Retinal pigment epithelial cell (primary cell): Measurements from ENCODE around the gene DLGAP4.

Experiments
- DNase-seq: peaks from one replicate; pipeline ENCODE4 v3.0.0-alpha.2; 2010; ENCODE audit warnings: low read depth
- H3K4me3 ChIP-seq: 2 replicates; pipeline ENCODE4 v1.5.1; 2011; ENCODE audit warnings: mild to moderate bottlenecking, low read length, control low read depth, moderate library complexity
- TF ChIP-seq, protein P1 (sequence below): conservative IDR thresholded peaks from 2 replicates; pipeline ENCODE4 v1.5.1; 2011; ENCODE audit warnings: low read depth, low read length, control low read depth, inconsistent platforms

Gene DLGAP4

DNA sequence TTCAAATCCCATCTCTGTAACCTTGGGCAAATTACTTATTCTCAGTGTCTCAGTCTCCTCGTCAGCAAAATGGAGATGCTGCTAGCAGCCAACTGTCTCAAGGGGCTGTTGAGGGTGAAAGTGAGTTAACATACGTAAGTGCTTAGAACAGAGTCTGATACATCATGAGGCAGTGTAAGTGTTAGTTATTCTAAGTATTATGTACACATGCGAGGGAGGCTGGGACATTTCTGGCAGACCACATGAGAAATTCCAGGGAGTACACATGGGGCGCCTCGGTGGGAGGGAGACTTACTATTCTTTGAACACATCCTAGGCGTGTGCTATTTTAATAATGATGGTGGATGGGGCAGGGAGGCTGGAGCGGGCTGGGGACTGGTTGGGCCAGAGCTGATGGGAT lies 99.1 kb downstream of the DLGAP4 start:
- H3K4me3 ChIP-seq = no peak overlapping the region
- no peak for DNase-seq
- TF ChIP-seq, protein P1, sequence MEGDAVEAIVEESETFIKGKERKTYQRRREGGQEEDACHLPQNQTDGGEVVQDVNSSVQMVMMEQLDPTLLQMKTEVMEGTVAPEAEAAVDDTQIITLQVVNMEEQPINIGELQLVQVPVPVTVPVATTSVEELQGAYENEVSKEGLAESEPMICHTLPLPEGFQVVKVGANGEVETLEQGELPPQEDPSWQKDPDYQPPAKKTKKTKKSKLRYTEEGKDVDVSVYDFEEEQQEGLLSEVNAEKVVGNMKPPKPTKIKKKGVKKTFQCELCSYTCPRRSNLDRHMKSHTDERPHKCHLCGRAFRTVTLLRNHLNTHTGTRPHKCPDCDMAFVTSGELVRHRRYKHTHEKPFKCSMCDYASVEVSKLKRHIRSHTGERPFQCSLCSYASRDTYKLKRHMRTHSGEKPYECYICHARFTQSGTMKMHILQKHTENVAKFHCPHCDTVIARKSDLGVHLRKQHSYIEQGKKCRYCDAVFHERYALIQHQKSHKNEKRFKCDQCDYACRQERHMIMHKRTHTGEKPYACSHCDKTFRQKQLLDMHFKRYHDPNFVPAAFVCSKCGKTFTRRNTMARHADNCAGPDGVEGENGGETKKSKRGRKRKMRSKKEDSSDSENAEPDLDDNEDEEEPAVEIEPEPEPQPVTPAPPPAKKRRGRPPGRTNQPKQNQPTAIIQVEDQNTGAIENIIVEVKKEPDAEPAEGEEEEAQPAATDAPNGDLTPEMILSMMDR = no peak

DNA sequence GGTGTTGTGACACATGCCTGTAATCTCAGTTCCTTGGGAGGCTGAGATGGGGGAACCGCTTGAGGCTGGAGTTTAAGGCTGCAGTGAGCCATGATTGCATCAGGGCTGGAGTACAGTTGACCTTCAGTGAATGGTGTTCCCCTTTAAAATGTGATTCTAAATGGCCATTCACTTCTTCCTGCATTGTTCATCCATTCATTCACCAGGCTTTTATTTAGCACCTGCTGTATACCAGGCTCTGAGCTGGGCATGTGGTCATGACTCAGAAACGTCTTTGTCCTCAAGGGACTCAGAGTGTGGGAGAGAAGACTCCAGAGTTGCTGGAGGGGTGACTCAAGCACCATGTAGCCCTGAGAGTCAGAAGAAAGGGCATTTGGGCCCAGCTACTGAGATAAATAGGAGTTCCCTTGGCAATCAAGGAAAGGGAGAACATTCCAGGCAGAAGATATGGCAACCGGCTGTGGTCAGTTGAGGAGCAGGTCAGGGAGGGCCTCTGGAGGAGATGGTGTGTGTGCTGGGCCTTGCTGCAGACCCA lies 101.1 kb downstream of the DLGAP4 start:
- TF ChIP-seq, protein P1 = no peak
- H3K4me3 ChIP-seq = no peak overlapping the region
- DNase-seq = no peak

DNA sequence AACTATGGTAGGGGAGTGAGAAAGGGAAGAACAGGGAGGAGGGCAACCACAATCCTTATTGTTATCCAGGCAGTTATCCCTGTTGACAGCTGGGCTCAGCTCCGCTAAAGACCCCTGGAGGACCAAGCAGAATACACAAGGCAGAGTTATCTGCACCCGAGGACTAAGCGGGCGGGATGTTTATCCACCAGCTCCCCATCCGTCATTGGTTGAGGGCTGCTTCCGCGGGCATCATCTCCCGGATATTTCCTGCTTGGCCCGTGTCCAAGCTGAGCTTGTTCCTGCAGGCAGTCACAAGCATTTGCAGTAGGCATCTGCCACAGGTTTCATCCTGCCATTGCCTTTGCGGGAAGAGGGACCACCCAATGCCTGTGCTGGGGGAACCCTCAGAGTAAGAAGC lies 102.1 kb downstream of the DLGAP4 start:
- no peak for DNase-seq
- H3K4me3 ChIP-seq = no peak overlapping the region
- TF ChIP-seq, protein P1 = no peak

DNA sequence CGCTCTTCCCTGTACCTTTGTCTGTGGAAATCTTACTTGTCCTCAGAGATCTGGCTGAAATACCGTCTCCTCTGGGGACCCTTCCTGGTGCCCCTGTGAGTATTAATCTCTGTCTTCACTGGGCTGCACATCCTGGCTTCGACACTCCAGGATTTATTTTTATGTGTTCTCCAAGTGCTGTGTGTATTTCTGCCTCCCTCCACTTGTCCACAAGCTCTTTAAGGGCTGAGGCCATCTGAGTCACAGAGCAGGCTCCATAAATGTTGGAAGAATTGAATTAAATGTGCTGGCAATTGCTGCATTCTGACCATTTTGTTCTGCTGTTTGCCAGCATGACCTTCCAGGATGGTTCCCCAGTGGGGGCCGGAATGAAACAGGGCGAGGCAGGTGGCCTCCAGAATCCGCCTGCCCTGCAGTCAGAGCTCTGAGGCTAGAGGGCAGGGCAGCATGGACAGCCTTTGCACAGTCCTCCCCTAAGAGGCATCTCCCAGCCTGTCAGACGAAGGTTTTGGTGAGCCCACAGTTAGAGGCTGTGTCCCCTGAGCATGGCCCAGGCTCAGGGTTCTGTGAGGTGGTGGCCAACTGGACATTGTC lies 105.8 kb downstream of the DLGAP4 start:
- TF ChIP-seq, protein P1 = no peak
- H3K4me3 ChIP-seq = no peak overlapping the region
- DNase-seq = no peak

DNA sequence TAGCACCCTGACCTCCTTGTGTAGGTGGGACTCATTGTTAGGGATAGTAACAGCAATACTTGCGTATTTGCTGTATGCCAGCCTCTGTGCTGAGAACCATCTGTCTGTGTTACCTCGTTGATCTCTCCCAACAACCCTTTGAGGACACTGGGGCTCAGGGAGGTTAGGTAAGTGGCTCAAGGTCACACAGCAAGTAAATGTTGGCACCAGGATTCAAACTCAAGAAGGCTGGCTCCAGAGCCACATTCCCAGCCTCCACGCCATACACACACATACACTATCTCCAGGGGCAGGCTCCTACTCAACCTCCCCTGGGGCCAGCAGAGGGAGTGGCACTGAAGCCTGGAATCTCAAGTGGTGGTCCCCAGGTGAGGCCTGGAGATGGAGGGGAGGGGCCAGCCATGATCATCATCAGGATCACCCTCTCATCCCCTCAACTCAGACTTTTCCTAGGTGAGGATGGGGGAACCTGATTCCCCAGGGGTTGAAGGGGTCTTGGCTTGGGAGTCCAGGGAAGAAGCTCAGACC lies 109.4 kb downstream of the DLGAP4 start:
- DNase-seq = no peak
- TF ChIP-seq, protein P1 = no peak
- no peak overlapping the region for H3K4me3 ChIP-seq

DNA sequence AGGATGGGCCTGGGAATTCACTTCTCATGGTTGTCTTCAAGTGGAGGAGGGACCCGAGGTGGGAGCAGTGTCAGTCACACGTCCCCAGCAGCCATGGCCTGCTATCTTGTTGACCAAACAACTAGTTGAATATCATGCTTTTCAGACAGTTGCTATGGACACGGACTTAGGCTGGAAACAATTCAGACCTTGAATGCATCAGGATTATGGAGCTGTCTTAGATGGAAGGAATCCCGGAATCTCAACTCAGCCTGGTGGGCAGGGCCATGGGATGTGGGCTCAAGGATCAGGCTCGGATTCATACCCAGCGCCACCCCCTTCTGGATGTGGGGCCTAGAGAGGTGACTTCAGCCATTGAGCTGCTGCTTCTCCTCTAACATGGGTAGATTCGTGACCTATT lies 112.6 kb downstream of the DLGAP4 start:
- no peak overlapping the region for H3K4me3 ChIP-seq
- TF ChIP-seq, protein P1 = no peak
- DNase-seq = no peak

DNA sequence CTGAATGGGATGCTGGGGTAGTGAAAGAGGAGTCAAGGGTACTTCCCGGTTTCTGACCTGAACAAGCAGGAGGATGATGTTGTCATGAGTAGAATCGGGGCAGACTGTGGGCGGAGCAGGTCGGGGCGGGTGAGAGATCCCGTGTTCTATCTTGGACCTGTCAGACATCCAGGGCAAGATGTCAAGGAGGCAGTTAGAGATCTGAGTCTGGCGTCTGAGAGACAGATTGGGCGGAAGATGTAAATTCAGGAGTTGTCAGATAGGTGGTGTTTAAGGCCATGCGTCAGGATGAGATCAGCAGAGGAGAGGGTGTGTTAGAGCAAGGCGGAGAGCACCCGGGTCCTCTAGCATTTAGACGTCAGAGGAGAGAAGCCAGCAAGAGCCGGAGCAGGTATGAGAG lies 115.5 kb downstream of the DLGAP4 start:
- no peak for DNase-seq
- H3K4me3 ChIP-seq = no peak overlapping the region
- TF ChIP-seq, protein P1 = no peak
